Measurements from ENCODE around the gene TKFC. TPM values are rescaled to one million over a fixed set of nuclear protein-coding genes. Genes with fewer than 3 reads are reported as not detected.

TKFC gene
- polyA plus RNA-seq, 1 experiment: 20.3 TPM

DNA sequence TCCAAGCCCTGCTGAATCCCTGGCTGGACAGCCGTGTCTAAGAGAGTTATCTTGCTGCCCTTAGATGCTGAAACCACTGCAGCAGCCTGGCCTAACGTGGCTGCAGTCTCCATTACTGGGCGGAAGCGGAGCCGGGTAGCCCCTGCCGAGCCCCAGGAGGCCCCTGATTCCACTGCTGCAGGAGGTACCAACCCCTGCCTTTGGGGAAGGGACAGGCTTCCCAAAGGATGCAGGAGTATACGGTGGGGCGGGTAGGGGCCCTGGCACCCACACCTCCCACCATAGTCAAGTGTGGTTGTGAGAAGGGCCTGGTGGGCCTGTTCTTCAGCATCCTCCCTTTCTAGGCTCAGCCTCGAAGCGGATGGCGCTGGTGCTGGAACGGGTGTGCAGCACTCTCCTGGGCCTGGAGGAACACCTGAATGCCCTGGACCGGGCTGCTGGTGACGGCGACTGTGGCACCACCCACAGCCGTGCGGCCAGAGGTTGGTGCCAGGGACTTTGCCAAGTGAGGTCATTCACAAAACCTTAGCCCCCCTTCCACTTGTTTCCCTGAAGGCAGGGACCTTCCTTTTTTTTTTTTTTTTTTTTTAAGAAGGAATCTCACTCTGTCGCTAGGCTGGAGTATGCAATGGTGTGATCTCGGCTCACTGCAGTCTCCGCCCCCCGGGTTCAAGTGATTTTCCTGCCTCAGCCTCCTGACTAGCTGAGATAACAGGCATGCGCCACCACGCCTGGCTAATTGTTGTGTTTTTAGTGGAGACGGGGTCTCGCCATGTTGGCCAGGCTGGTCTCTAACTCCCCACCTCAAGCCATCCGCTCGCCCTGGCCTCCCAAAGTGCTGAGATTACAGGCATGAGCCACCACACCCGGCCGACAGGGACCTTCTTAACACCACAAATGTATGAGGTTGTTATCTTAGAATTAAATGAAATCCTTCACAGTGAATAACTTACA, 11.0 kb downstream of the TKFC start:
- Histone ChIP-seq H3K27ac (ENCODE audit: low read depth, low read length) (no peak overlapping the region), H3K4me3 (ENCODE audit: low read depth, low read length) (no peak overlapping the region), H3K27me3 (ENCODE audit: control insufficient read depth, insufficient read depth, low read length) (no peaks in the 10 kb centered on the region), H3K9me3 (ENCODE audit: control insufficient read depth, insufficient read depth, low read length) (no peaks in the 10 kb centered on the region)
- CTCF ChIA-PET: interaction anchor here (2.8 kb wide), 1 partner anchor 8 kb away, joined by 14 read pairs; no protein-coding TSS in a partner anchor
- no peak for DNase-seq (ENCODE audit: low read depth, low spot score)
- TF ChIP-seq, protein P1, sequence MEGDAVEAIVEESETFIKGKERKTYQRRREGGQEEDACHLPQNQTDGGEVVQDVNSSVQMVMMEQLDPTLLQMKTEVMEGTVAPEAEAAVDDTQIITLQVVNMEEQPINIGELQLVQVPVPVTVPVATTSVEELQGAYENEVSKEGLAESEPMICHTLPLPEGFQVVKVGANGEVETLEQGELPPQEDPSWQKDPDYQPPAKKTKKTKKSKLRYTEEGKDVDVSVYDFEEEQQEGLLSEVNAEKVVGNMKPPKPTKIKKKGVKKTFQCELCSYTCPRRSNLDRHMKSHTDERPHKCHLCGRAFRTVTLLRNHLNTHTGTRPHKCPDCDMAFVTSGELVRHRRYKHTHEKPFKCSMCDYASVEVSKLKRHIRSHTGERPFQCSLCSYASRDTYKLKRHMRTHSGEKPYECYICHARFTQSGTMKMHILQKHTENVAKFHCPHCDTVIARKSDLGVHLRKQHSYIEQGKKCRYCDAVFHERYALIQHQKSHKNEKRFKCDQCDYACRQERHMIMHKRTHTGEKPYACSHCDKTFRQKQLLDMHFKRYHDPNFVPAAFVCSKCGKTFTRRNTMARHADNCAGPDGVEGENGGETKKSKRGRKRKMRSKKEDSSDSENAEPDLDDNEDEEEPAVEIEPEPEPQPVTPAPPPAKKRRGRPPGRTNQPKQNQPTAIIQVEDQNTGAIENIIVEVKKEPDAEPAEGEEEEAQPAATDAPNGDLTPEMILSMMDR (IDR thresholded peaks at IDR 0.05; ENCODE audit: low read depth, low read length): no peak
- POLR2A ChIA-PET: interaction anchor here (0.7 kb wide), 1 partner anchor 237 kb away, joined by 6 read pairs; no protein-coding TSS in a partner anchor

DNA sequence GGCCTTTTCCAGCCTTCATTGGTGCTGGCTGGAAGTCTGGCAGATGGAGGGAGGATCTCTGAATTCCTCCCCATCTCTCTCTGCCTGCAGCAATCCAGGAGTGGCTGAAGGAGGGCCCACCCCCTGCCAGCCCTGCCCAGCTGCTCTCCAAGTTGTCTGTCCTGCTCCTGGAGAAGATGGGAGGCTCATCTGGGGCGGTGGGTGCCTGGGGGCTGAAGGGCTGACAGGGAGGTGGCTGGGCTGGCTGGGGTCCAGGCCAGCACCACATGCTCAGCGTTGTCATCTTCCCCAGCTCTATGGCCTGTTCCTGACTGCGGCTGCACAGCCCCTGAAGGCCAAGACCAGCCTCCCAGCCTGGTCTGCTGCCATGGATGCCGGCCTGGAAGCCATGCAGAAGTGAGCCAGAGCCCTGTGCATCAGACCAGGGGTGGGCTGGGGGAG, 12.2 kb downstream of the TKFC start:
- no peak for DNase-seq (ENCODE audit: low read depth, low spot score)
- Histone ChIP-seq H3K9me3 (ENCODE audit: control insufficient read depth, insufficient read depth, low read length) (no peaks in the 10 kb centered on the region), H3K27me3 (ENCODE audit: control insufficient read depth, insufficient read depth, low read length) (no peaks in the 10 kb centered on the region), H3K27ac (ENCODE audit: low read depth, low read length) (no peak overlapping the region), H3K4me3 (ENCODE audit: low read depth, low read length) (no peak overlapping the region)
- ChIA-PET POLR2A (interaction anchor here (1.2 kb wide), 1 partner anchor 34 kb away, joined by 4 read pairs; no protein-coding TSS in a partner anchor), CTCF (interaction anchor here (2.8 kb wide), 1 partner anchor 9 kb away, joined by 14 read pairs; no protein-coding TSS in a partner anchor)
- TF ChIP-seq, protein P1 (IDR thresholded peaks at IDR 0.05; ENCODE audit: low read depth, low read length): no peak

DNA sequence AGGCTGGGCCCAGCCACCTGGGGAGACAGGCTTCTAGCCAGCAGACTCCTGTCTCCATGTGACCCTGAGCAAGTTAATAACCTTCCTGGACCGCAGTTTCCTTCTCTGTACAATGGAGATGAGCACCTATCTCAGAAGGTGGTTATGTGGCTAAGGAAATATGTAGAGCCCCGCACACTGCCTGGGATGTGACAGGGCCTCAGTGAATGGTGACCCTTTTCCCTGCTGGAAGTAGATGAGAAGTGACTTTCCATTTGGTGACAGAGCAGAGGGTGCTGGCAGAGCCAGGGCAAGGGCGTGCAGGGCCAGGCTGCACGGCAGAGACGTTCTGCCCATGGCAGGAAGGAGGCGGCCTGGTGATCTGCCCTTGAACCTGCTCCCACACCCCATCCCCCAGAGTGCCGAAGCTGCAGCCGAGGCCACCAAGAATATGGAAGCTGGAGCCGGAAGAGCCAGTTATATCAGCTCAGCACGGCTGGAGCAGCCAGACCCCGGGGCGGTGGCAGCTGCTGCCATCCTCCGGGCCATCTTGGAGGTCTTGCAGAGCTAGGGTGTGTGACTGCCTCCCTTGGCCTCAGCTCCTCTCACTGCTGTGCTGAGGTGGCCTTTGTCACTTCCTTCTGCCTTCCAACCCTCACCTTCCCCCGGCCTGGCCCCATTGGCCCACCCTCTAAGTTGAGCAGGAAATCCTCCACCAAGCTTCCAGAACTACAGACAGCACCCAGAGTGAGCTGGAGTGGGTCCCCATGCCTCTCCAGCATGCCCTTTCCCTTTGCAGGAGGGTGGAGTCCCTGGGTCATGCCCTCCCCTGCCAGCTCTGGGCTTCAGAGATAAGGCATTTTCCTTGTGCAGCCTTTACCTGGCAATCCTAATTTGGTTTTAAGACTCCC, 13.2 kb downstream of the TKFC start:
- no peak for DNase-seq (ENCODE audit: low read depth, low spot score)
- Histone ChIP-seq H3K27ac (ENCODE audit: low read depth, low read length) (no peak overlapping the region), H3K9me3 (ENCODE audit: control insufficient read depth, insufficient read depth, low read length) (no peaks in the 10 kb centered on the region), H3K4me3 (ENCODE audit: low read depth, low read length) (no peak overlapping the region), H3K27me3 (ENCODE audit: control insufficient read depth, insufficient read depth, low read length) (no peaks in the 10 kb centered on the region)
- TF ChIP-seq, protein P1 (IDR thresholded peaks at IDR 0.05; ENCODE audit: low read depth, low read length): no peak
- ChIA-PET POLR2A (interaction anchor here (1.2 kb wide), 1 partner anchor 33 kb away, joined by 4 read pairs; no protein-coding TSS in a partner anchor), CTCF (interaction anchor here (2.8 kb wide), 1 partner anchor 10 kb away, joined by 14 read pairs; no protein-coding TSS in a partner anchor)

DNA sequence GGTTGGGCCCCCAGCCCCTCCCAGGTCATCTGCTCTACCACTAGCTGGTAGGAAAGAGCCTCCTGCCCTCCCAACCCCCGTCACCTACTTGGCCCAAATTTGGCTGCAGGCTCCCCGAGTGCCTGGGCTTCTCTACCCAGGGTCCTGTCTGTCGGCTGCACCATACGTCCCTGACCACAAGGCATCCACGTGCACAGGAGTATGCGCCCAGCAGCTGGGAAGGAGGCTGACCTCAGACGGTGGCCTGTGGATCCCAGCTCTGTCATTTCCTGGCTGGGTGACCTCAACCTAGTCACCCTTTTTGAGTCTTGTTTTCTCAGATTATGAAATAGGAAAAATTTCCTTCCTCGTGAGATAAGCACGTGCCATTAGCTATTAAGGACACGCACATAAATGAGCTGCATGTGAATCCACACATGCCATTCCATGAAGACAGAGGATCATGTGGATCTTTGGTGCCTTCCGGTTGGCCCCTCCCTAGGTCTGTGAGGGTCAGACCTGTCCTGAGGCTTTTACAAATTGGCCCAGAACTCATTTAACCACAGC, 15.0 kb downstream of the TKFC start:
- POLR2A ChIA-PET: interaction anchor here (1.0 to 2.8 kb wide), 2 partner anchors 13 to 45 kb away, joined by 3 to 19 read pairs; partner anchors contain the start of genes CYB561A3, TMEM138 and TMEM216
- TF ChIP-seq, protein P1 (IDR thresholded peaks at IDR 0.05; ENCODE audit: low read depth, low read length): no peak
- Histone ChIP-seq H3K27ac (ENCODE audit: low read depth, low read length) (no peak overlapping the region), H3K4me3 (ENCODE audit: low read depth, low read length) (no peak overlapping the region), H3K9me3 (ENCODE audit: control insufficient read depth, insufficient read depth, low read length) (no peaks in the 10 kb centered on the region), H3K27me3 (ENCODE audit: control insufficient read depth, insufficient read depth, low read length) (no peaks in the 10 kb centered on the region)
- no peak for DNase-seq (ENCODE audit: low read depth, low spot score)
- CTCF ChIA-PET: interaction anchor here (1.5 to 2.9 kb wide), 2 partner anchors 12 to 38 kb away, joined by 5 to 17 read pairs; no protein-coding TSS in a partner anchor

Data from AG04450 (cell line).